Thyroid gland (tissue), 4 donors: Measurements from ENCODE around the gene EHD4. TPM values are rescaled to one million over a fixed set of nuclear protein-coding genes. Genes with fewer than 3 reads are reported as not detected.

Experiments used
- DNase-seq, 2 donors: peaks; one replicate each; pipeline ENCODE4 v3.0.0-alpha.2; 2019
- H3K27ac ChIP-seq, 3 donors: fragments of 200-600 bp; sonication (generic); 1 replicate in 2 of 3; 2 replicates in 1 of 3; pipeline ENCODE4 v1.5.1; 2016 to 2019; ENCODE audit warnings: mild to moderate bottlenecking in 1 of 3, moderate library complexity in 1 of 3
- H3K27me3 ChIP-seq: fragments of 200-600 bp; sonication (generic); one replicate; pipeline ENCODE4 v1.5.1; 2019
- H3K36me3 ChIP-seq, 2 donors: fragments of 200-600 bp; sonication (generic); one replicate each; pipeline ENCODE4 v1.5.1; 2016 to 2019
- H3K4me1 ChIP-seq, 2 donors: fragments of 200-600 bp; sonication (generic); one replicate each; pipeline ENCODE4 v1.5.1; 2017 to 2019
- H3K4me3 ChIP-seq, 3 donors: fragments of 200-600 bp; sonication (generic); replicated peaks in 1 of 3; 1 replicate in 2 of 3; 2 replicates in 1 of 3; pipeline ENCODE4 v1.5.1; 2016; ENCODE audit warnings: mild to moderate bottlenecking in 1 of 3
- H3K9me3 ChIP-seq: fragments of 200-600 bp; sonication (generic); one replicate; pipeline ENCODE4 v1.5.1; 2017
- POLR2A ChIP-seq, 2 donors: fragments of 450-650 bp; IDR thresholded peaks; one replicate each; pipeline ENCODE4 v1.6.1; 2017; ENCODE audit warnings: antibody characterized with exemption in 2 of 2, mild to moderate bottlenecking in 2 of 2, moderate library complexity in 1 of 2
- WGBS, 2 donors: methylation state at CpG; one replicate each; pipeline ENCODE4 v1.1.5; 2017; 5-methylcytosine and 5-hydroxymethylcytosine counted together
- intact Hi-C: fragments of 100-400 bp; cut with DNase I; formaldehyde crosslinking; loops from one replicate; pipeline ENCODE4 v1.15.1; 2023
- total RNA-seq, 4 donors: library from RNA; depleted of rRNA; stranded (reverse); fragments of >200 nt; gene quantifications; one replicate each; pipeline ENCODE4 v1.2.3, GENCODE V29; 2016
- TF ChIP-seq, protein P1 (sequence below), 6 experiments: fragments of 200-600 bp in 3 of 6; fragments of 450-650 bp in 3 of 6; sonication (generic) in 3 of 6; IDR thresholded peaks; one replicate each; pipeline ENCODE4 v1.5.1; 2016 to 2019; ENCODE audit warnings: antibody characterized with exemption in 6 of 6, mild to moderate bottlenecking in 2 of 6, inconsistent platforms in 1 of 6, moderate library complexity in 1 of 6

Gene EHD4
- total RNA-seq, 4 donors from 2014 or later, result 29.7 to 66.7 (median 37.9) TPM

DNA sequence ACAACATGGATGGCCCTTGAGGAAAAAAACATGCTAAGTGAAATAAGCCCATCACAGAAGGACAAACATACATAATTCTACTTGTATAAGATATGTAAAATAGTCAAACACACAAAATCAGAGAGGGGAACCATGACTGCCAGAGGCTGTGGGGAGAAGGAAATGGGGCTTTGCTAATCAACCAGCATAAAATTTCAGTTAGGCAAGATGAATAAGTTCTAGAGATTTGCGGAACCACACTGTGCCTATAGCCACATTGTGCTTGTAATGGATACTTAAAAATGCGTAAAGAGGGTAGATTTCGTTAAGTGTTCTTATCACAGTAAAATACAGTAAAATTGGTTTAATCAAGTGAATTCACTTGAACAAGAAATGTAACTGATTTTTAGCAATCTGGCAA, 44.8 kb downstream of the EHD4 start:
- Histone ChIP-seq H3K27me3 (no peaks in the 10 kb centered on the region), H3K4me1 (peaks cover 4 to 51% of the 10 kb centered on the region in 2 donors), H3K27ac (peak overlapping the region in 1 of 3 donors; percentile 64), H3K36me3 (no peaks in the 10 kb centered on the region), H3K4me3 (no peak overlapping the region), H3K9me3 (no peaks in the 10 kb centered on the region)
- WGBS, 2 donors, result 86 to 93% methylated on average over 3 of the region's 3 CpGs
- DNase-seq, result no peak
- TF ChIP-seq, protein P1, sequence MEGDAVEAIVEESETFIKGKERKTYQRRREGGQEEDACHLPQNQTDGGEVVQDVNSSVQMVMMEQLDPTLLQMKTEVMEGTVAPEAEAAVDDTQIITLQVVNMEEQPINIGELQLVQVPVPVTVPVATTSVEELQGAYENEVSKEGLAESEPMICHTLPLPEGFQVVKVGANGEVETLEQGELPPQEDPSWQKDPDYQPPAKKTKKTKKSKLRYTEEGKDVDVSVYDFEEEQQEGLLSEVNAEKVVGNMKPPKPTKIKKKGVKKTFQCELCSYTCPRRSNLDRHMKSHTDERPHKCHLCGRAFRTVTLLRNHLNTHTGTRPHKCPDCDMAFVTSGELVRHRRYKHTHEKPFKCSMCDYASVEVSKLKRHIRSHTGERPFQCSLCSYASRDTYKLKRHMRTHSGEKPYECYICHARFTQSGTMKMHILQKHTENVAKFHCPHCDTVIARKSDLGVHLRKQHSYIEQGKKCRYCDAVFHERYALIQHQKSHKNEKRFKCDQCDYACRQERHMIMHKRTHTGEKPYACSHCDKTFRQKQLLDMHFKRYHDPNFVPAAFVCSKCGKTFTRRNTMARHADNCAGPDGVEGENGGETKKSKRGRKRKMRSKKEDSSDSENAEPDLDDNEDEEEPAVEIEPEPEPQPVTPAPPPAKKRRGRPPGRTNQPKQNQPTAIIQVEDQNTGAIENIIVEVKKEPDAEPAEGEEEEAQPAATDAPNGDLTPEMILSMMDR (IDR thresholded peaks at IDR 0.05), result no peak
- TF ChIP-seq POLR2A (IDR thresholded peaks at IDR 0.05), result no peak
- intact Hi-C loops, result no loop called here

DNA sequence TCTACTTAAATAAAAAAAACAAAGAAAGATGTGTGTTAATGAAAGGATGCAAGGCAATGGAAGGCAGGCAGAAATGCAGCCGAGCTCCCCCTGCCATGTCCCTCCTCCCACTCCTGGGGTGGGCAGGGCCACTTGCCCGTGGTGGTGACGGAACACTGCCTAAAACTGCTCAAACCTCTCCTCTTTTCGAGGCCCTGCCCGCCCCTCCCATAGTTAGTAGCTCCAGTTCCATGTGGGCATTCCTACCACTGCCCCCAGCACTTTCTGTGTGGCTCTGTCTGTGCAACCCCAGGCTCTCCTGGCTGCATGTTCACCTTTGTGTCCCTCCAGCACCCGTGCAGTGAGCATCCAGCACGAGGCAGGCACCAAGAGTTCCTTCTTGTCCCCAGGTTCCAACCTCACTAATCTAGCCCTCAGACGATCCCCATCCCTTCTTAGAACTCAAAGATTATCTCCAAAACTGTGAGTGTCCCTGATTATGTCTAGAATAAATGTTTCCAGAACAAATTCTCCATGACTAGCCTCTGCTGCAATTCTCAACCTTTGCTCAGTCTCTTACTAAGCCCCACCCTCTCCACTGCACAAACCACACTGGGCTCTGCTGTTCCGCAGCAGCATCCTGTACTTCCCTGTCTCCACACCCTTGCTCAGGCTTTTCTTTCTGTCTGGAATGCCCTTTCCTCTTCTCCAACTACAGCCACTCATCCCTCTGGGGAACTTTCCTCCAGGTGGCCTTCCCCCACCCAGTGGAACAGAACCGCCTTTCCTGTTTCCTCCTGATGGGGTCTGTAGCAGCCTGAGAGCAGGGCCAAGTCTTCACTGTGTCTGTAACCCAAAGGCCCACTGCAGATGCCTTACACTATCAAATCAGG, 45.9 kb downstream of the EHD4 start:
- Histone ChIP-seq H3K4me3 (no peak overlapping the region), H3K36me3 (no peaks in the 10 kb centered on the region), H3K9me3 (no peaks in the 10 kb centered on the region), H3K27ac (peak overlapping the region in 1 of 3 donors; percentile 31), H3K27me3 (no peaks in the 10 kb centered on the region), H3K4me1 (peaks cover 4 to 51% of the 10 kb centered on the region in 2 donors)
- DNase-seq, result no peak
- WGBS, 2 donors, result 67 to 81% methylated on average over 10 of the region's 10 CpGs
- intact Hi-C loops, result no loop called here
- TF ChIP-seq, protein P1 (IDR thresholded peaks at IDR 0.05), result no peak
- no peak for TF ChIP-seq POLR2A (IDR thresholded peaks at IDR 0.05)

DNA sequence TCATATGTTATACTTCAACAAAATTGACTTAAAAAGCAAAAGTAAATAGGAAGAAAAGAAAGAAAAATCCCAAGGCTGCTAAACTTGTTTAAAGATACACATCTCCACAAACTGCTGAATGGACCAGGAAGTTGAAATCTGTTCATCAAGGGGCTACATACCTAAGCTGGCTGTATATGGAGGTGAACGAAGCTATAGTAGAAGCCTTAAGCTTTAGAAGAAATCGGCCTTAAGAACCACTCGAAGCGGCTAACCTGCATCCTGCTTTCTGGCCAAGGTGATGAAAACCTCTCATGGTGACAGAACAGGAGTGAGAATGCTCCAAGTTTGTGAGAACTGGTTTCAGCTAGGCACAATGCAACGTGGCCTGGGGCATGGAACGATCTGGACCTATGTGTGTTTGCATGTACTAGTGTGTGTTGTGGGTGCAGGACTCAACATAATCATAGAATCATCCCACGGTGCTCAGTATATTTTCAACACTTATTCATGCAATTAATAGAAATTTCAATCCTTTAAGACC, 47.2 kb downstream of the EHD4 start:
- Histone ChIP-seq H3K27ac (no peak overlapping the region), H3K4me3 (no peak overlapping the region), H3K27me3 (no peaks in the 10 kb centered on the region), H3K9me3 (no peaks in the 10 kb centered on the region), H3K36me3 (no peaks in the 10 kb centered on the region), H3K4me1 (peaks cover 4 to 53% of the 10 kb centered on the region in 2 donors)
- DNase-seq, result no peak
- intact Hi-C loops, result no loop called here
- 91% methylated on average over 7 of the region's 7 CpGs for WGBS, 2 donors
- TF ChIP-seq, protein P1 (IDR thresholded peaks at IDR 0.05), result no peak
- TF ChIP-seq POLR2A (IDR thresholded peaks at IDR 0.05), result no peak

DNA sequence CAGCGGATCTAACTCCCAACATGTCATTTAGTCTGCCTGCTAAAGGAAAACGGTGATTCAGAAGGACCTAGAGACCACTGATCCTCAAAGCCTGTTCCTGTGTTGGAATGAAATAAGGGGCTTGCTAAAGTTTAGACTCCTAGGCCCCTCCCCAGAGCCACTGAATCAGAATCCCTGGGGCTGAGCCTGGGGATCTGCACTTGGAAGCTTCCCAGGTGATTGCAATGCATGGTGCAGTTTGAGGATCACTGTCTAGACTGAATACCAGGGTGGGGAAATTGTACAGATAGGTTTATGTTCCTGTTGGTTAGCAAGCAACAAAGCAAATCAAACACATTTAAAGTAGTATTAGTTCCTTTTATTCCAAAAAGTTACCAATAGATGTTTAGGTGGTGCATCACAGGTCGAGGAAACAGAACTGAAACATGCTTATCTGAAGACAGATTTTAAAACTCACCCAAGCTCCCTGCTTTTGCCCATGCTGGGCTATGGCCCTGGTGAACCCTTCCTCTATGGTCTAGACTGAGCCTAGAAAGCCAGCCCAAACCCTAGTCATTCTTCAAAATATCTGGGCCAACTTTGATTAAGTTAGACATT, 48.9 kb downstream of the EHD4 start:
- WGBS, 2 donors, result 83 to 91% methylated on average over 3 of the region's 3 CpGs
- no peak overlapping the region for H3K27ac ChIP-seq
- TF ChIP-seq, protein P1 (IDR thresholded peaks at IDR 0.05), result no peak
- no peak for TF ChIP-seq POLR2A (IDR thresholded peaks at IDR 0.05)
- H3K4me3 ChIP-seq, result no peak overlapping the region
- H3K27me3 ChIP-seq, result no peaks in the 10 kb centered on the region
- no peaks in the 10 kb centered on the region for H3K9me3 ChIP-seq
- DNase-seq, result no peak
- H3K4me1 ChIP-seq, result peaks cover under 1 to 51% of the 10 kb centered on the region in 2 donors
- H3K36me3 ChIP-seq, result peaks cover 7 to 9% of the 10 kb centered on the region in 2 donors
- intact Hi-C loops, result no loop called here

DNA sequence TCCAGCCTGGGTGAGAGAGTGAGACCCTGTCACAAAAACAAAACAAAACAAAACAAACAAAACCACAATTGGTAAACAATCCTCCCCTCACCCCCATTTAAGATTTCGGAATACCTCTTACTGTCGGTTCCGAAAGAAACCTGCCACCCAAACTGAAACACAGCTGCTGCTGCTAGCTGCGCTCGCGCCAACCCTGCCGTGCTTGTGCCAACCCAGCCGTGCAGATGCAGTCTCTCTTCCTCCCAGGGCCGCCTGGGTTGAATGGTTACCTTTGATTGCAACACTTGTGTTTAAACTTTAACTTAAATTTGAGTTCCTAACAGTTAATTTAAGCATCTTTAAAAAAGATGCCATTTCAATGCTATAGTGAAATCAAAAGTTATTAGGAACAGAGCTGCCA, 50.0 kb downstream of the EHD4 start:
- H3K36me3 ChIP-seq, result peaks cover 9 to 15% of the 10 kb centered on the region in 2 donors
- WGBS, 2 donors, result 70 to 75% methylated on average over 9 of the region's 9 CpGs
- intact Hi-C loops, result no loop called here
- H3K4me1 ChIP-seq, result peaks cover 0 to 43% of the 10 kb centered on the region in 2 donors
- TF ChIP-seq POLR2A (IDR thresholded peaks at IDR 0.05), result no peak
- TF ChIP-seq, protein P1 (IDR thresholded peaks at IDR 0.05), result no peak
- H3K27ac ChIP-seq, result no peak overlapping the region
- H3K4me3 ChIP-seq, result no peak overlapping the region
- DNase-seq, result no peak
- H3K9me3 ChIP-seq, result no peaks in the 10 kb centered on the region
- H3K27me3 ChIP-seq, result no peaks in the 10 kb centered on the region
